Neutrophil (primary cell): ENCODE data around the gene CDK15.

Source experiments
- H3K27ac ChIP-seq: fragments of 200-600 bp; sonication (generic); 2 replicates; pipeline ENCODE4 v1.5.1; 2016; ENCODE audit warnings: mild to moderate bottlenecking, moderate library complexity
- H3K27me3 ChIP-seq: fragments of 200-600 bp; sonication (generic); 2 replicates; pipeline ENCODE4 v1.6.0; 2016; ENCODE audit warnings: mild to moderate bottlenecking
- H3K36me3 ChIP-seq: fragments of 200-600 bp; sonication (generic); 2 replicates; pipeline ENCODE4 v1.5.1; 2017
- H3K4me1 ChIP-seq, 2 experiments: fragments of 200-600 bp in 1 of 2; sonication (generic) in 1 of 2; 1 replicate in 1 of 2; 2 replicates in 1 of 2; pipeline versions ENCODE4 v1.5.1 to v1.6.1; 2013 to 2016; ENCODE audit warnings: low read depth in 1 of 2, low read length in 1 of 2, mild to moderate bottlenecking in 1 of 2, moderate library complexity in 1 of 2; ENCODE audit not compliant: control insufficient read depth in 1 of 2, insufficient read depth in 1 of 2
- H3K4me3 ChIP-seq, 2 experiments: fragments of 200-600 bp in 1 of 2; sonication (generic) in 1 of 2; 1 replicate in 1 of 2; 2 replicates in 1 of 2; pipeline ENCODE4 v1.5.1; 2013 to 2016; ENCODE audit warnings: low read depth in 1 of 2, low read length in 1 of 2, mild to moderate bottlenecking in 1 of 2, moderate library complexity in 1 of 2
- H3K9me3 ChIP-seq: fragments of 200-600 bp; sonication (generic); 2 replicates; pipeline ENCODE4 v1.5.1; 2016
- TF ChIP-seq, protein P1 (sequence below): fragments of 200-600 bp; sonication (generic); IDR thresholded peaks from 2 replicates; pipeline ENCODE4 v1.5.1; 2016; ENCODE audit warnings: antibody characterized with exemption

The CDK15 gene

DNA sequence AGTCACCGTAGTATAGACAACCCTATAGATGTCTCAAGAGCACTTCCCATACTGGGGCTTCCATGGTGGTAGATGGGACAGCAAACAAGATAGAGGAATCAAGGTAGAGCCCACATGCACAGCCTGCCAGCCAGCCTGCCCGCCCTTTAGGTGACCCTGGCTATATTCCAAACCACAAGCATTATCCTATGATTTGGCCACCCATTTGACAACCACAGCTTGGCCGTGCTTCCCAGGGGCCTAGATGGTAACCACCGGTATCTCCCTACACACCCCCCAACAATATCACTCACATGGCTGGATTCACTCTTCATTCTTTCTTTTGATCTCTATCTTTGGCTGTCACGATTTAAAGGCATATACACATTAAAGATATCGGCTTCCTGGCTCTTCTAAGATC, 85.3 kb downstream of the CDK15 start:
- no peaks in the 10 kb centered on the region for H3K9me3 ChIP-seq
- TF ChIP-seq, protein P1, sequence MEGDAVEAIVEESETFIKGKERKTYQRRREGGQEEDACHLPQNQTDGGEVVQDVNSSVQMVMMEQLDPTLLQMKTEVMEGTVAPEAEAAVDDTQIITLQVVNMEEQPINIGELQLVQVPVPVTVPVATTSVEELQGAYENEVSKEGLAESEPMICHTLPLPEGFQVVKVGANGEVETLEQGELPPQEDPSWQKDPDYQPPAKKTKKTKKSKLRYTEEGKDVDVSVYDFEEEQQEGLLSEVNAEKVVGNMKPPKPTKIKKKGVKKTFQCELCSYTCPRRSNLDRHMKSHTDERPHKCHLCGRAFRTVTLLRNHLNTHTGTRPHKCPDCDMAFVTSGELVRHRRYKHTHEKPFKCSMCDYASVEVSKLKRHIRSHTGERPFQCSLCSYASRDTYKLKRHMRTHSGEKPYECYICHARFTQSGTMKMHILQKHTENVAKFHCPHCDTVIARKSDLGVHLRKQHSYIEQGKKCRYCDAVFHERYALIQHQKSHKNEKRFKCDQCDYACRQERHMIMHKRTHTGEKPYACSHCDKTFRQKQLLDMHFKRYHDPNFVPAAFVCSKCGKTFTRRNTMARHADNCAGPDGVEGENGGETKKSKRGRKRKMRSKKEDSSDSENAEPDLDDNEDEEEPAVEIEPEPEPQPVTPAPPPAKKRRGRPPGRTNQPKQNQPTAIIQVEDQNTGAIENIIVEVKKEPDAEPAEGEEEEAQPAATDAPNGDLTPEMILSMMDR = no peak

DNA sequence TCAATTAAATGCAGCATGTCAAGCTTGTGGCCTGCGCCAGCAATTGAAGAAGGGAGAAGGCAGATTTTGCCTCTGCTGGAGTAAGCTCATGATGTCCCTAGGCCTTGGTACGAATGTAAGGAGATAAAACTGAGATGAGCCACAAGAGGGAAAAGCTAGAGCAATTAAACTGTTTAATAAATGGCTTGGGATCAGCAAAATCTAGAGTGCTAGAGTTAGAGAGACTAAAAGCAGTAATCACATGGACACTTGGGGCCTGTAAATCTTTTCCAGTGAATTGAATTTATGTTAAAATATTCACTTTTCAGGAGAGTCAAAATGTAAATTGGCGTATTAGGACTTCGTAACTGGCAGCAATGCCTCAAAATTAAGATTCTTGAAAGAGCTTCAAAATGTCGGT, 86.2 kb downstream of the CDK15 start:
- no peaks in the 10 kb centered on the region for H3K36me3 ChIP-seq
- H3K27ac ChIP-seq = no peak overlapping the region
- H3K27me3 ChIP-seq = peaks cover 19% of the 10 kb centered on the region
- H3K4me3 ChIP-seq = no peak overlapping the region
- TF ChIP-seq, protein P1 = no peak
- no peaks in the 10 kb centered on the region for H3K4me1 ChIP-seq
- H3K9me3 ChIP-seq = no peaks in the 10 kb centered on the region

More for the DNA sequence above, 85.3 kb downstream of the CDK15 start:
- no peaks in the 10 kb centered on the region for H3K36me3 ChIP-seq
- H3K4me3 ChIP-seq = no peak overlapping the region
- peaks cover 27% of the 10 kb centered on the region for H3K27me3 ChIP-seq
- no peak overlapping the region for H3K27ac ChIP-seq
- H3K4me1 ChIP-seq = no peaks in the 10 kb centered on the region

DNA sequence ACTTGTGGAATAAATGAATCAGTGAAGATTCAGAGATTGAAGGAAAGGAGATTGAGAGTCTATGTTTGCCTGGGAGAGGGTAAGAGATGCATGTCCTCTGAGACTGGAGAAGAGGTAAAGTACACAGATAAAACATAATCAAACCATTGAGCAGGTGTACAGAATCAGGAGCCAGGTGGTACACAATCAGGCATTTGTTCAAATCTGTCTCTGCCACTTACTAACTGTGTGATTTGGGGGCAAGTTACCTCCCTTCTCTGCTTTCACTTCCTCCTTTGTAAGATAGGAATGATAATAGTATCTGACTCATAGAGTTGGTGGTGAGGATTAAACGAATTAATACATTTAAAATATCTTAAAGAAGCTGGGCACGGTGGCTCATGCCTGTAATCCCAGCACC, 94.0 kb downstream of the CDK15 start:
- Histone ChIP-seq H3K4me3 (no peak overlapping the region), H3K27me3 (peaks cover 6% of the 10 kb centered on the region), H3K4me1 (no peaks in the 10 kb centered on the region), H3K36me3 (no peaks in the 10 kb centered on the region), H3K27ac (no peak overlapping the region), H3K9me3 (no peaks in the 10 kb centered on the region)
- TF ChIP-seq, protein P1 = no peak

DNA sequence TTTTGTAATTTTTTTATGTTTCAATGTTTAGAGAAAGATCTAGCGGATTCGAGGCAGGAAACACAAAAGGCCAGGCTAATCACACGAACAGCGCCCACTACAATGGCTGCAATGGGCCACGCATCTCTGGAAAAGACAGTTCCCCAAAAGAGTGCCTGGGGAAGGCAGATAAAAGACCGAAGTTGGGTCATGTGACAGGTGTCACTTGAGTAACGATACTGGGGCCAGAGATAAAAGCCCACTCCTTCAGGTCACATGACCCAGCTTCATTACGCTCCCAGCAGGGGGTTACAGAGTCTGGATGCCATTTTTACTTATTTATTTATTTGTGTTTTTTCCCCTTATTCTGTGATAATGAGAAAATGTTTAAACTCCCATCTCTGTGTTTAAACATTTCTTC, 95.4 kb downstream of the CDK15 start:
- Histone ChIP-seq H3K4me1 (no peaks in the 10 kb centered on the region), H3K4me3 (no peak overlapping the region), H3K27me3 (peaks cover 6% of the 10 kb centered on the region), H3K27ac (no peak overlapping the region), H3K36me3 (no peaks in the 10 kb centered on the region), H3K9me3 (no peaks in the 10 kb centered on the region)
- TF ChIP-seq, protein P1 = no peak

DNA sequence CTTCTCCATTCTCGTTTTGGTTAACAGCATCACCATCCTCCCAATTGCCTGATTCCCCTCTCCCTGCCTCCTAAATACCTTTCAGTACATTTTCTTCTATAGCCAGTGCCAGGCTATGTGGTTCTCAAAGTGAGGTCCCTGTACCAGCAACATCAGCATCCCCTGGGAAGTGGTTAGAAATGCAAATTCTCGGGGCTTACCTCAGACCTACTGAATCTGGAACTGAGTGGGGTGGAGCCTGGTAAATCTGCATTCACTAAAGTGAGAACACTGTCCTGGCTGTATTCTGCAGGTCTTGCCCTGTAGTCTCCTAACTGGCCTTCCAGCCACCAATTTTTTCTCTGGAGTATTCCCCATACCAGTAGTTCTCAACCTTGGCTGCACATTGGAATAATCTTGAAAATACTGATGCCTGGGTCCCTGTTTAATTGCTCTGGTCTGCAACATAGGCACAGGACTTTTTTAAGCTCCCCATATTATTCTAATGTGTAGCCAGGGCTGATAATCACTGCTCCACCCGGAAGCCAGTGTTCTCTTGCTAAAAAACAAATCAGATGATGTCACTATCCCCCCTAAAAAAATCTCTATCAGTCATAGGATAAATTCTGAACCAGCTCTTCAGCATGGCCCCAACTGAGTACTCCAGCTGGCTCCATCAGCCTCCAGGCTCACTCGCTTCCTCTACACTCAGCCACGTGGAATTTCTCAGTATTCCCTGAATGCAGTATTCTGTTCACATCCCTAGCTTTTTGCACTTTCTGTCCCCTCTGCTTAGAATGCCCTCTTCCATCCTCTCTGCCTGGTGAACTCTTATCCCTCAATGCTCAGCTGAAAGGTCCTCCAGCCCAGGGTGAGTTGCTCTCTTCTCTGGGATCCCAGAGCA, 98.4 kb downstream of the CDK15 start:
- Histone ChIP-seq H3K36me3 (no peaks in the 10 kb centered on the region), H3K9me3 (no peaks in the 10 kb centered on the region), H3K27me3 (peaks cover 10% of the 10 kb centered on the region), H3K4me3 (no peak overlapping the region), H3K27ac (no peak overlapping the region), H3K4me1 (no peaks in the 10 kb centered on the region)
- TF ChIP-seq, protein P1 = no peak
